Spleen (tissue), 7 donors: ENCODE data around the gene CLDN4.

Experiments
- CTCF ChIP-seq, 11 experiments: fragments of 200-600 bp in 7 of 11; fragments of 450-650 bp in 4 of 11; sonication (generic) in 4 of 11; IDR thresholded peaks in 8 of 11; conservative IDR thresholded peaks in 3 of 11; 1 replicate in 7 of 11; 2 replicates in 4 of 11; pipeline versions ENCODE4 v1.4.0 to v1.8.0; 2016 to 2021; ENCODE audit warnings: antibody characterized with exemption in 11 of 11, inconsistent platforms in 4 of 11, mild to moderate bottlenecking in 1 of 11
- POLR2A ChIP-seq, 3 donors: fragments of 450-650 bp; IDR thresholded peaks; one replicate each; pipeline ENCODE4 v1.5.1; 2017; ENCODE audit warnings: antibody characterized with exemption in 3 of 3, mild to moderate bottlenecking in 1 of 3
- donor health status: DM: no; HTN: no; CAD: no; lungs with moderate emphysema.
- donor health status: DM: no; HTN: no; CAD: no.
- donor health status: DM: no; HTN: no; CAD: no.

GRCh38 chr7:73828972-73829371 lies 1.8 kb upstream of the CLDN4 start:
- TF ChIP-seq CTCF (IDR thresholded peaks at IDR 0.05 in 8 of 11, conservative IDR thresholded peaks at IDR 0.05 in 3 of 11) (no peak), POLR2A (IDR thresholded peaks at IDR 0.05) (no peak)
